Measurements from ENCODE around the gene RHBDL1.

GRCh38 chr16:628321-629061 lies 47.0 kb upstream of the RHBDL1 start:
- TF ChIP-seq CTCF (IDR thresholded peaks at IDR 0.05) (no peak), POLR2AphosphoS5 (IDR thresholded peaks at IDR 0.05) (no peak), POLR2A (IDR thresholded peaks at IDR 0.05) (no peak)
